ENCODE measurements around the gene IFI35. TPM values are rescaled to one million over a fixed set of nuclear protein-coding genes. Genes with fewer than 3 reads are reported as not detected.
A peak's percentile ranks its signal among the peaks of the same experiment; 100 is the strongest.

Gene IFI35
- total and polyA plus RNA-seq, 9 of the 15 experiments (the other 6 are each of a cell fraction or from before 2014, with no cell fraction given) = 4.4 to 13.1 (median 10.2) TPM

DNA sequence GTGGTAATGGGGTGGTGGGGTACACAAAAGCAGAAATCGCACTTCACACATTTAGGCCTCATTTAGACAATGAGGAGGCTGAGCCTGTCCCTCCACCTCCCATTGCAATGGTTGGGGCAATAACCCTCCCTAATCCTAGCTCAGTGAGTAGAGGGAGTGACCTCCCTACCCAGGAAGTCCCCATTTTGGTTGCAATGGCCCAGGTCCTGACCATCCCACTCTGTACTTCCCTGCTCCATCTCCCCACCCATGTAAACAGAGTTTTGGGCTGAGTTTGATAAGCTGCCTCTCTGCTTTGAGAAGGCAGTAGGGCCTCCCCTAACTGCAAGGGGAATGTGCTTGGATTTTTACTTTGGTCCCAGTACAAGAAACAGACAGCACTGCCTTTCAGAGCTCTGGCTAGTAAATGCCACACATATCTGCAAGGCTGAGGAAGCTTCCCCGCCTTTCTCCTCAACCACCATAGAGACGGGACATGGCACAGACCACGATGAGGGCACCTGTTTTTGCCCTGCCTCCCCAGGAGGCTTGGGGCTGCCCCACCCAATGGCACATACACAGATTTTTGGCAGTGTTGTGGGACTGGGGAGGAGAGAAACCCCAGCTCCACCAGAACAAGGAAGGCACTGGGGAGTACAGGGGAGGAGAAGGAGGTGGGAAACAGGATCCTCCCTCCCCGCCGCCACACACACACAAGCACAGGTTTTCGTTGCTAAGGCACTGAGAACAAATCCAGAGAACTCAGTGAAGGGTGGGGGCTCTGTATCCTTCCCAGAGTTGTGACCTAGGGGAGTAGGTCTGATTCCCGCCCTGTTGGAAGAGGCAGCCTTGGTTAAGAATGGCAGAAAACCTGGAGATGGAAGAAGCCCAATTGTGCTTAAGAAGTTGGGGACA lies 8.3 kb downstream of the IFI35 start:
- in situ Hi-C loops (cut with MboI) (loop anchor here (10.0 kb wide), 1 partner anchor 300 kb away; no protein-coding TSS in a partner anchor), intact Hi-C loops (cut with micrococcal nuclease) (no loop called here)
- H3K27me3 ChIP-seq (ENCODE audit: control insufficient read depth in 2 of 2, insufficient read depth in 2 of 2, low read length in 2 of 2) = no peaks in the 10 kb centered on the region
- no peak overlapping the region for H3K4me3 ChIP-seq
- no peaks in the 10 kb centered on the region; the same call in 1 of the 2 replicates for H3K9me3 ChIP-seq (replicated peaks; ENCODE audit: control insufficient read depth, insufficient read depth, low read depth, low read length)
- H3K36me3 ChIP-seq (ENCODE audit: control insufficient read depth, insufficient read depth, low read length) = peaks cover 57% of the 10 kb centered on the region; the same call in 2 of the 3 replicates
- peaks cover 10% of the 10 kb centered on the region; the same call in 1 of the 2 replicates for H4K20me1 ChIP-seq (replicated peaks; ENCODE audit: control insufficient read depth, insufficient read depth, low read length)
- ATAC-seq (peak; percentile 4; the same call in 1 of the 3 replicates), FAIRE-seq (no peak), DNase-seq (ENCODE audit: extremely low read depth in 1 of 4, low spot score in 3 of 4) (no peak)
- TF ChIP-seq THRB (CRISPR knock-in tag; conservative IDR thresholded peaks at IDR 0.05) (peak; percentile 51; the same call in 1 of the 2 replicates), NCOR1 (IDR thresholded peaks at IDR 0.05) (no peak), NR2C2 (CRISPR knock-in tag; IDR thresholded peaks at IDR 0.05) (no peak), NR2C2 (tag; IDR thresholded peaks at IDR 0.05) (peak; percentile 11; the same call in 1 of the 2 replicates)
- H3K9ac ChIP-seq (ENCODE audit: insufficient read depth in 1 of 2, low read depth in 2 of 2, low read length in 2 of 2) = peak overlapping the region in 1 of 2 experiments; percentile 44; a peak in 1 of 4 replicates
- H3K9me1 ChIP-seq (ENCODE audit: control insufficient read depth, insufficient read depth, low read length) = peaks cover 10% of the 10 kb centered on the region
- H2AFZ ChIP-seq (ENCODE audit: low read depth, low read length) = no peak overlapping the region
- no peak overlapping the region; the same call in 2 of the 3 replicates for H3K27ac ChIP-seq (ENCODE audit: extremely low read depth, low read depth, low read length)
- peaks cover 26 to 42% of the 10 kb centered on the region in 2 experiments for H3K4me1 ChIP-seq (replicated peaks in 1 of 2; ENCODE audit: control insufficient read depth in 2 of 2, insufficient read depth in 2 of 2, low read length in 2 of 2)
- POLR2A ChIA-PET = interaction anchor here (0.6 to 1.5 kb wide), 8 partner anchors 9 to 334 kb away, joined by 3 to 7 read pairs (median 4); partner anchors contain the start of genes IFI35 and RPL27
- no peak overlapping the region for H3K4me2 ChIP-seq (ENCODE audit: insufficient read depth, low read length)
- 91% methylated on average over 8 of the region's 8 CpGs for WGBS (ENCODE audit: insufficient coverage, low coverage, missing lambda C conversion rate)
- BruUV-seq (replicated peaks) = TSS peak; percentile 40
- H3K79me2 ChIP-seq (ENCODE audit: control insufficient read depth, insufficient read depth, low read length) = peaks cover 19% of the 10 kb centered on the region
- CTCF ChIA-PET (ENCODE audit: low intra/inter-chr PET ratio) = interaction anchor here (0.5 kb wide), 1 partner anchor 137 kb away, joined by 3 read pairs; no protein-coding TSS in a partner anchor
